Lower leg skin (tissue), 3 donors: ENCODE measurements around the gene STAT4.

Source experiments
- CTCF ChIP-seq, 3 donors: fragments of 450-650 bp; IDR thresholded peaks; one replicate each; pipeline ENCODE4 v1.5.1; 2016; ENCODE audit warnings: antibody characterized with exemption in 3 of 3, mild to moderate bottlenecking in 3 of 3, moderate library complexity in 2 of 3
- POLR2A ChIP-seq, 2 donors: fragments of 450-650 bp; IDR thresholded peaks; one replicate each; pipeline ENCODE4 v1.6.1; 2016 to 2017; ENCODE audit warnings: antibody characterized with exemption in 2 of 2, mild to moderate bottlenecking in 1 of 2, moderate library complexity in 1 of 2

- TF ChIP-seq CTCF (IDR thresholded peaks at IDR 0.05) (no peak), POLR2A (IDR thresholded peaks at IDR 0.05) (peak in 1 of 2 donors; percentile 21)
Observed at GRCh38 chr2:191013932-191014652, 136.7 kb downstream of the STAT4 start, which contains the start of gene STAT1.
